Esophagus muscularis mucosa (tissue), 4 donors: ENCODE measurements around the gene MSL3.

ENCODE experiments used
- CTCF ChIP-seq, 3 experiments: fragments of 200-600 bp in 2 of 3; fragments of 450-650 bp in 1 of 3; sonication (generic) in 2 of 3; IDR thresholded peaks; one replicate each; pipeline ENCODE4 v1.5.1; 2017 to 2019; ENCODE audit warnings: antibody characterized with exemption in 3 of 3, mild to moderate bottlenecking in 2 of 3, moderate library complexity in 1 of 3
- EP300 ChIP-seq: sonication (generic); formaldehyde crosslinking; IDR thresholded peaks from one replicate; pipeline ENCODE4 v1.6.1; 2017; ENCODE audit warnings: antibody characterized with exemption
- POLR2A ChIP-seq: fragments of 450-650 bp; IDR thresholded peaks from one replicate; pipeline ENCODE4 v1.6.1; 2017; ENCODE audit warnings: antibody characterized with exemption, moderate library complexity, mild to moderate bottlenecking, low read depth
- POLR2AphosphoS5 ChIP-seq, 2 donors: sonication (generic); formaldehyde crosslinking; IDR thresholded peaks; one replicate each; pipeline ENCODE4 v1.6.1; 2017; ENCODE audit warnings: antibody characterized with exemption in 2 of 2

GRCh38 chrX:11745881-11746280 is 12.2 kb upstream of the MSL3 start:
- TF ChIP-seq CTCF (IDR thresholded peaks at IDR 0.05), result no peak
- TF ChIP-seq POLR2AphosphoS5 (IDR thresholded peaks at IDR 0.05), result no peak
- TF ChIP-seq POLR2A, result no peak
- no peak for TF ChIP-seq EP300
